Parathyroid adenoma (tissue), 2 donors: Measurements from ENCODE around the gene PACS2.

Source experiments
- H2AFZ ChIP-seq: fragments of 300-600 bp; sonication (generic); one replicate; pipeline ENCODE4 v1.7.0; 2017; ENCODE audit warnings: antibody characterized with exemption, mild to moderate bottlenecking
- H3K27ac ChIP-seq: fragments of 300-600 bp; sonication (generic); one replicate; pipeline ENCODE4 v1.7.0; 2017
- H3K27me3 ChIP-seq: fragments of 300-600 bp; sonication (generic); one replicate; pipeline ENCODE4 v1.7.0; 2017; ENCODE audit warnings: low read length; ENCODE audit not compliant: control insufficient read depth, insufficient read depth
- H3K36me3 ChIP-seq: fragments of 300-600 bp; sonication (generic); one replicate; pipeline ENCODE4 v1.7.0; 2017; ENCODE audit warnings: low read length; ENCODE audit not compliant: control insufficient read depth, insufficient read depth
- H3K4me1 ChIP-seq: fragments of 300-600 bp; sonication (generic); one replicate; pipeline ENCODE4 v1.7.0; 2017; ENCODE audit warnings: control low read depth
- H3K4me2 ChIP-seq: fragments of 300-600 bp; sonication (generic); one replicate; pipeline ENCODE4 v1.7.0; 2017; ENCODE audit warnings: low read length
- H3K4me3 ChIP-seq: fragments of 300-600 bp; sonication (generic); one replicate; pipeline ENCODE4 v1.7.0; 2017; ENCODE audit warnings: low read depth, low read length
- H3K79me2 ChIP-seq: fragments of 300-600 bp; sonication (generic); one replicate; pipeline ENCODE4 v1.7.0; 2017; ENCODE audit warnings: control low read depth
- H3K9ac ChIP-seq: fragments of 300-600 bp; sonication (generic); one replicate; pipeline ENCODE4 v1.7.0; 2017; ENCODE audit warnings: mild to moderate bottlenecking
- H3K9me3 ChIP-seq: fragments of 300-600 bp; sonication (generic); one replicate; pipeline ENCODE4 v1.7.0; 2017; ENCODE audit warnings: low read length; ENCODE audit not compliant: control insufficient read depth
- TF ChIP-seq, protein P1 (sequence below): fragments of 300-600 bp; sonication (generic); IDR thresholded peaks from one replicate; pipeline ENCODE4 v1.7.0; 2017; ENCODE audit warnings: antibody characterized with exemption, mild to moderate bottlenecking
- donor health status: primary hyperparathyroidism.

The PACS2 gene

GRCh38 chr14:105304565-105304964, 10.0 kb upstream of the PACS2 start:
- Histone ChIP-seq H3K4me2 (no peak overlapping the region), H3K9ac (no peak overlapping the region), H3K4me3 (no peak overlapping the region), H2AFZ (no peak overlapping the region), H3K4me1 (peaks cover 3% of the 10 kb centered on the region), H3K36me3 (no peaks in the 10 kb centered on the region), H3K9me3 (no peaks in the 10 kb centered on the region), H3K27me3 (no peaks in the 10 kb centered on the region), H3K79me2 (peaks cover 4% of the 10 kb centered on the region), H3K27ac (no peak overlapping the region)
- TF ChIP-seq, protein P1, sequence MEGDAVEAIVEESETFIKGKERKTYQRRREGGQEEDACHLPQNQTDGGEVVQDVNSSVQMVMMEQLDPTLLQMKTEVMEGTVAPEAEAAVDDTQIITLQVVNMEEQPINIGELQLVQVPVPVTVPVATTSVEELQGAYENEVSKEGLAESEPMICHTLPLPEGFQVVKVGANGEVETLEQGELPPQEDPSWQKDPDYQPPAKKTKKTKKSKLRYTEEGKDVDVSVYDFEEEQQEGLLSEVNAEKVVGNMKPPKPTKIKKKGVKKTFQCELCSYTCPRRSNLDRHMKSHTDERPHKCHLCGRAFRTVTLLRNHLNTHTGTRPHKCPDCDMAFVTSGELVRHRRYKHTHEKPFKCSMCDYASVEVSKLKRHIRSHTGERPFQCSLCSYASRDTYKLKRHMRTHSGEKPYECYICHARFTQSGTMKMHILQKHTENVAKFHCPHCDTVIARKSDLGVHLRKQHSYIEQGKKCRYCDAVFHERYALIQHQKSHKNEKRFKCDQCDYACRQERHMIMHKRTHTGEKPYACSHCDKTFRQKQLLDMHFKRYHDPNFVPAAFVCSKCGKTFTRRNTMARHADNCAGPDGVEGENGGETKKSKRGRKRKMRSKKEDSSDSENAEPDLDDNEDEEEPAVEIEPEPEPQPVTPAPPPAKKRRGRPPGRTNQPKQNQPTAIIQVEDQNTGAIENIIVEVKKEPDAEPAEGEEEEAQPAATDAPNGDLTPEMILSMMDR = no peak

DNA sequence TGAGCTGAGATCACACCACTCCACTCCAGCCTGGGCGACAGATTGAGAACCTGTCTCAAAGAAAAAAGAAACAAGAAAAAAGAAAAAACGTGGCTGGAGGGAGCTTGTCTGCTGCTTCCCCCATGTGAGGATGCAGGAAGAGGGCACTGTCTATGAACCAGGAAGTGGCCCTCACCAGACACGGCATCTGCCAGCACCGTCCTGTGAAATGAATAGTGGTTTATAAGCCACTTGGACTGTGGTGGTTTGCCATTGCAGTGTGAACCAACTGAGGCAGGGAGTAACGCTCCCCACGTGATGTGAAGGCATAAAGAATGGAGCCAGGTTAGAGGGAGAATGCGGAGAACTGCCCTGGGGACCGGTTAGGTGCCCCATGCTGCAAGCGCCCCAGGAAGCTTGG, 9.2 kb upstream of the PACS2 start:
- Histone ChIP-seq H3K27me3 (no peaks in the 10 kb centered on the region), H3K79me2 (no peaks in the 10 kb centered on the region), H3K4me2 (no peak overlapping the region), H3K4me1 (no peaks in the 10 kb centered on the region), H3K27ac (no peak overlapping the region), H3K36me3 (no peaks in the 10 kb centered on the region), H2AFZ (no peak overlapping the region), H3K4me3 (no peak overlapping the region), H3K9me3 (no peaks in the 10 kb centered on the region), H3K9ac (no peak overlapping the region)
- TF ChIP-seq, protein P1 = no peak

GRCh38 chr14:105305791-105306190, 8.8 kb upstream of the PACS2 start:
- no peak overlapping the region for H3K27ac ChIP-seq

GRCh38 chr14:105307052-105307727, 7.4 kb upstream of the PACS2 start:
- H3K36me3 ChIP-seq = no peaks in the 10 kb centered on the region
- H3K4me3 ChIP-seq = no peak overlapping the region
- no peak overlapping the region for H3K4me2 ChIP-seq
- no peaks in the 10 kb centered on the region for H3K4me1 ChIP-seq
- no peaks in the 10 kb centered on the region for H3K27me3 ChIP-seq
- no peak overlapping the region for H2AFZ ChIP-seq
- no peaks in the 10 kb centered on the region for H3K79me2 ChIP-seq
- H3K9me3 ChIP-seq = no peaks in the 10 kb centered on the region
- TF ChIP-seq, protein P1 = no peak
- no peak overlapping the region for H3K9ac ChIP-seq
- H3K27ac ChIP-seq = no peak overlapping the region

More at GRCh38 chr14:105305791-105306190, 8.8 kb upstream of the PACS2 start:
- Histone ChIP-seq H3K4me2 (no peak overlapping the region), H3K27me3 (no peaks in the 10 kb centered on the region), H3K4me1 (no peaks in the 10 kb centered on the region), H3K79me2 (no peaks in the 10 kb centered on the region), H3K4me3 (no peak overlapping the region), H3K9ac (no peak overlapping the region), H3K9me3 (no peaks in the 10 kb centered on the region), H2AFZ (no peak overlapping the region), H3K36me3 (no peaks in the 10 kb centered on the region)
- TF ChIP-seq, protein P1 = no peak

- H3K9me3 ChIP-seq = no peaks in the 10 kb centered on the region
- H3K4me2 ChIP-seq = no peak overlapping the region
- no peaks in the 10 kb centered on the region for H3K79me2 ChIP-seq
- H3K4me3 ChIP-seq = no peak overlapping the region
- H3K27ac ChIP-seq = no peak overlapping the region
- no peak overlapping the region for H3K9ac ChIP-seq
- H2AFZ ChIP-seq = no peak overlapping the region
- H3K4me1 ChIP-seq = no peaks in the 10 kb centered on the region
- TF ChIP-seq, protein P1 = no peak
- H3K27me3 ChIP-seq = no peaks in the 10 kb centered on the region
- H3K36me3 ChIP-seq = no peaks in the 10 kb centered on the region
Measured at GRCh38 chr14:105309371-105309770, 5.2 kb upstream of the PACS2 start.
